Ecto neural progenitor cell (in vitro differentiated cells): ENCODE results near the gene STAT3.
"Not testable (repeated sequence)": the region's sequence is repeated elsewhere in the genome, so short reads cannot be mapped to it uniquely, and the experiment has no call there.

Experiments used
- DNase-seq: peaks from one replicate; pipeline ENCODE4 v3.0.0-alpha.2; 2018; ENCODE audit warnings: low spot score

STAT3 gene

DNA sequence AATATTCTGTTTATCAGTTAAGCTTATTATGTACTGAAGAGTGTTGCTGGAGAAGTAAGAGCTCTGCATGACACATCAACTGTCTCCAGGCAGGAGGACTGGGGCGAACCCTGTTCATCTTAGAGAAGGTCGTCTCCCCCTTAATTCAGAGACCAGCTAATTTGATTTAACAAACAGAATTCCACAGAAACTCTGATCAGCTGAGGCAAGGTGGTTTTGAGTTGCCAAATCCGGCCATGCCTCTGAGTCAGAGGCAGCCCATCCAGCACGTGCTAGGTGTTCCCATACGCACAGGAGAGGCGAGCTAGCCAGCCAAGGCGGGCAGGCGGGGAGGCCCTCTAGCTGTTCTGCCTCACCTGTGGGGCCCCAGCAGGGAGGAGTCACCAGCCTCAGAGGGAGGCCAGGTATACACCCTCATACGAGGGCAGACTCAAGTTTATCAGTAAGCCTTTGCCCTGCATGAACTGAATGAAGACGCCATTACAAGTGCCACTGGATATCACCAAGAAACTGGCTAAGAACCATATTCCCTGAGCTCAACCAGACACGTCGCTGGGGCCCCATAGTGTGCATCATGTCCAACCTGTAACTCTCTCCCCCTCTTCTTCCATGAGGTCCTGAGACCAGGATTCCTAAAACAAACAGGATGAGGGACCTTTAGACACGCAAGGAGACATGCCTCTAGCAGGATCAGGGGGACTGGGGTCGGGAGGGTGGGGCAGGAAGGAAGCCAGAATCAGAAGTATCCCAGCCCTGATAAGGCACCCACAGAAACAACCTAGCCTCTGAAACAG lies 74.3 kb downstream of the STAT3 start:
- no peak for DNase-seq

DNA sequence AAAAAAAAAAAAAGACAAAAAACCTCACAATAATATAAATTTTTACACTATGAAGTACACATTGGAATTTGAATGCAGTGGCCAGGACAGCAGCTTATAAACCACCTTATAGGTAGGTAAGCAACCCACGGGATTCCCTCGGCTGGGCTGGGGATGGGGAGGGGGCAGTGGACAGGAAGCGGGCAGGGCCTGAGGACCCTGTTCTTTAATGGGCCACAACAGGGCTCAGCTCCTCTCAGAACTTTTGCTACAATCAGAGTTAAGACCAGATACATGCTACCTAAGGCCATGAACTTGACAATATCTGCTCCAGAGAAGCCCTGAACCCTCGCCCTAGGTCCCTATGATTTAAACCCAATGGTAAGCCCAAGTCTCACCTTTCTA lies 74.9 kb downstream of the STAT3 start:
- no peak for DNase-seq

DNA sequence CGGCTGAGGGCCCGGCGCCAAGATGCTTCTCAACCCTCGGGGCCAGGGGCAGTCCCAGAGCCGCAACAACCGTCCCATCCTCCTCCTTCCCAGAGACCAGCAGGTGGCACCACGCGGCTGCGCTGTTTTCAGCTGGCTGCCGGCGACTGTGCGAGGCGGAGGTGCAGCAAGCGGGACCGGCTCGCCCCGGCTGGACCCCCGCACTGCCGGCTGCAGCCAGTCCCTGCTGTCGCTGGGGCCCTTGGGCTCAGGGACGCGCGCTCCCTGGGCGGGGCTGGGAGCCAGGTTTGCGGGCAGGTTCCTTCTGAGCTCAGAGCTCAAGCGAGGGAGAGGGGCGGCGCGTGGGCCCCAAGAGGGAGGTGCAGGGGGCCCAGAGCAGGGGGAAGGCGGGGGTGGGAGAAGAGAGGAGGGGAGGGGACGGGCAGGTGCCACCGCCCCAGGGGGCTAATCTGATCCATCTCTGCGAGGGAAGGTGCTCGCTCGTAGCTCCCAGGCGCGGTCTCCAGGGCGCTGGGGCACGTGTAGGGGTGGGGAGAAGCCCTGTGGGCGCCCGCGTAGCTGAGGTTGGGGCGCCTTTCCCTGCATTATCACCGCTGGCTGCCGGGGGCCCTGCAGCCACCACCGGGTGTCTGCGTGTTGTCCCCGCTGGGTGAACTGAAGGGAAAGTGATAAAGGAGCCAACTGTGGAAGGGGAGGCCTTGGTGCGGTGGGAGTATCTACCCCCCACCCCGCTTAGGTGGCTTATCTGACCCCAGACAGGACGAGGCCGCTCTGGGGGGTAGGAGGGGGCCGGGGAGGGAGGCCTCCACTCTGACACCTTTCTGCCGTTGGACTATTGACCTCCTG lies 75.7 kb downstream of the STAT3 start:
- peak; percentile 96 for DNase-seq

DNA sequence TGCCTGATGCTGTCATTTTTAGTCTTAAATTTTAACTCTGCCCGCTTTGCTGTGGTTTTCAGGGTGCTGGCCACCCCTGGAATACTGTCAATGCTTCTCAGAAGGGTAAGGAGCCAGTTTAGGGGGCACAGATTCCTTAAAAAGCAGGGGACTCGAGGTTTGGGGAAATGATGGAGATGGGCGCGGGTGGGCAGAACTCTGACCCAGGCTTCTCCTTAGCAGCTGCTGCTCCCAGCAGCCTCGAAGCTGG lies 76.3 kb downstream of the STAT3 start:
- DNase-seq: no peak

DNA sequence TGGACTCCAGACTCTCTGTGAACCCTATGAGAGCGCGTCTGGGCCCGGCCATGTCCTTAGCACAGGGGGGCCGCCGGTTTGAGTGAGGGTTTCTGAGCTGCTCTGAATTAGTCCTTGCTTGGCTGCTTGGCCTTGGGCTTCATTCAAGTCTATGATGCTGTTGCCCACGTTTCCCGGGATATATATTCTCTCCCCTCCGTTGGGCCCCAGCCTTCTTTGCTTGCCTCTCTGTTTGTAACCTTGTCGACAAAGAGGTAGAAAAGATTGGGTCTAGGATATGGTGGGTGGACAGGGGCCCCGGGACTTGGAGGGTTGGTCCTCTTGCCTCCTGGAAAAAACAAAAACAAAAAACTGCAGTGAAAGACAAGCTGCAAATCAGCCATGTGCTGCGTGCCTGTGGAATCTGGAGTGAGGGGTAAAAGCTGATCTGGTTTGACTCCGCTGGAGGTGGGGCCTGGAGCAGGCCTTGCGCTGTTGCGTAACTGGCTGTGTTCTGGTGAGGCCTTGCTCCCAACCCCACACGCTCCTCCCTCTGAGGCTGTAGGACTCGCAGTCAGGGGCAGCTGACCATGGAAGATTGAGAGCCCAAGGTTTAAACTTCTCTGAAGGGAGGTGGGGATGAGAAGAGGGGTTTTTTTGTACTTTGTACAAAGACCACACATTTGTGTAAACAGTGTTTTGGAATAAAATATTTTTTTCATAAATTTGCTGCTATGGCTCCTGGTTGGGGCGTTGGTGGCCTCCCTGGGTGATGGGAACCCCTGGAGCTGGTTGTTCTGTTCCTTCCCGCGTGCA lies 76.8 kb downstream of the STAT3 start:
- peak; percentile 78 for DNase-seq

DNA sequence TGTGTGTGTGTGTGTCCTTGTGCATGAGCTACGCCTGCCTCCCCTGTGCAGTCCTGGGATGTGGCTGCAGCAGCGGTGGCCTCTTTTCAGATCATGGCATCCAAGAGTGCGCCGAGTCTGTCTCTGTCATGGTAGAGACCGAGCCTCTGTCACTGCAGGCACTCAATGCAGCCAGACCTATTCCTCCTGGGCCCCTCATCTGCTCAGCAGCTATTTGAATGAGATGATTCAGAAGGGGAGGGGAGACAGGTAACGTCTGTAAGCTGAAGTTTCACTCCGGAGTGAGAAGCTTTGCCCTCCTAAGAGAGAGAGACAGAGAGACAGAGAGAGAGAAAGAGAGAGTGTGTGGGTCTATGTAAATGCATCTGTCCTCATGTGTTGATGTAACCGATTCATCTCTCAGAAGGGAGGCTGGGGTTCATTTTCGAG lies 77.4 kb downstream of the STAT3 start:
- DNase-seq: no peak

DNA sequence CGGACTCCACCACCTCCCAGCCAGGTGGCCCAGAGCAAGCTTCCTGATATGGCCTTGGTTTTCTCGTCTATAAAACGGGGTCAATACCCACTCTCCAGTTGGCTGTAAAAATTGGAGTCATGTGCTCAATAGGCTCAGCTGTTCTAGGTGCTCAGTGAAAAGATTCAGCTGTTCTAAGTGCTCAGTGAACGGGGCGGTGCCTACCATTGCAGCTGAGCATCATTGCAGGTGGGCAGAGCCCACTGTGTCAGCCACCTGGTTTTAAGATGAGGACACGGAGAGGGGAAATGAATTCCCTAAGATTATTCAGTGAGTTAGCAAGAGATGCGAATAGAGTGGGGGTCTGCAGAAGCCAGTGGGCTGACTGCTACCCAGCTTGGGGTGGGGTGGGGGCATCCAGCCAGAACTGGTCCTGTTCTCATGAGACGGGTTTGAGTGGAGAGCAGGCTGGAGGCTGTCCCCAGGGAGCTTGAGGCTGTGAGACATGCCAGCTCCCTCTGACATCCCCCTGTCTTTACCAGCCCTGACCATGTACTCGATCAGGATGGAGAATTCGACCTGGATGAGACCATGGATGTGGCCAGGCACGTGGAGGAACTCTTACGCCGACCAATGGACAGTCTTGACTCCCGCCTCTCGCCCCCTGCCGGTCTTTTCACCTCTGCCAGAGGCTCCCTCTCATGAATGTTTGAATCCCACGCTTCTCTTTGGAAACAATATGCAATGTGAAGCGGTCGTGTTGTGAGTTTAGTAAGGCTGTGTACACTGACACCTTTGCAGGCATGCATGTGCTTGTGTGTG lies 78.1 kb downstream of the STAT3 start:
- no peak for DNase-seq

DNA sequence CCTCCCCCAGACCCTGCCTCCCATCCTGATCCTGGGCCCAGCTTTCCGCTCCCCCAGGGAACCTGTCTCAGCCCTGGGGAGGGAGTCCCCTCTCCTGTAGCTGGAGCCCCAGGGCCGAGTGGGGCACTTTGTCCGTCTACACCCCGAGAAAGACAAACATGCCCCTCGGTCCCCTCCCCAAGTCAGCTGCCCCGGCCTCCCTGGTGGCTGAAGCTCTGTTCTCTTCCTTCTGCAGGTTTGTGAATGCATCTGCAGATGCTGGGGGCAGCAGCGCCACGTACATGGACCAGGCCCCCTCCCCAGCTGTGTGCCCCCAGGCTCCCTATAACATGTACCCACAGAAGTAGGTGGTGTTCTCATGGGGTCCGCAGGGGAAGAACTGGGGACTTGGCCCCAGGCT lies 79.1 kb downstream of the STAT3 start:
- DNase-seq: no peak

DNA sequence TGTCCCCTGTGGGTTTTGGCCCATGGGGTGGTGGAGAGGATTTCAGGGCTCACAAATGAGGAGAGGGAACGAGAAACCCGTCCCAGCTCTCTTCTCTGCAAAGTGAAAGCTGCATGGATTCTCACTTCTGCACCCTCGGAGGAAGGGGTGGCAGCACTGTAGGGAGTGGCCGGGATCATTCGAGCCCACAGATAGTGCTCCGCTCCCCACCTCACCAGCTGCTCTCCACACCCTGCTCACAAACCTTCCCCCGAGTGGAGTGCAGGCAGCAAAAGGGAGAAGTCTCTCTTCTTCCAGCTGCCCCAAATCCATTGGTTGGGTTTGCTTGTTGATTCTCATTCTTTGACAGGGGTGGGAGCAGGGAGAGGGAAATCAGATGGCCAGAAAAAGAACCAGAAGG lies 79.8 kb downstream of the STAT3 start:
- DNase-seq: no peak

DNA sequence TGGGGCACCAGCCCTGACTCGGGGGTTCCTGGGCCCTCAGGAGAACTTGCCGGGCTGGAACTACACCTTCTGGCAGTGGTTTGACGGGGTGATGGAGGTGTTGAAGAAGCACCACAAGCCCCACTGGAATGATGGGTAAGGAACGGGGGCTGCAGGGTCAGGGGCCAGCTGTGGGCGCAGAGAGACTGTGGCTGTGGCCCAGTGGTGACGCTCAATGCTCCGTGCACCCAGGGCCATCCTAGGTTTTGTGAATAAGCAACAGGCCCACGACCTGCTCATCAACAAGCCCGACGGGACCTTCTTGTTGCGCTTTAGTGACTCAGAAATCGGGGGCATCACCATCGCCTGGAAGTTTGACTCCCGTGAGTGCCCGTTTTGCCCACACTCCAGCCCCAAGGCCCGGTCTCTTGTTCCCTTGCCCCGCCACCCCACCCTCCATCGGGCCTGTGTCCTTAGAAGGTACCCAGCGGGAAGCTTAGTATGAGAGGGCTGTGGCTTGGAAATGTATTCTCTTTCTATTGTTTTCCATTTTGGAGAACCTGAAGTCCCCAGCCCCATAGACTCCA lies 80.8 kb downstream of the STAT3 start:
- no peak for DNase-seq

DNA sequence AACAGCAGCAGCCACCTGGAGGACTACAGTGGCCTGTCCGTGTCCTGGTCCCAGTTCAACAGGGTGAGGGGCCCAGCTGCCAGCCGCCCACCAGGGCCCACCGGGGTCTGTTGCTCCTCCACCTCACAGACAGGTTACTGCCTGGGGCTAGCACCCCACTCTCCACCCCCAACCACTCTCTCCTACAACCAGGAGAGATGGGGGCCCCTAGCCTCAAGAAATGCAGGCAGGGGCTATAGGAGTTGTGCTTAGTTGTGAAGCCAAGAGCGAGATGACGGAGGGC lies 81.9 kb downstream of the STAT3 start:
- DNase-seq: no peak

DNA sequence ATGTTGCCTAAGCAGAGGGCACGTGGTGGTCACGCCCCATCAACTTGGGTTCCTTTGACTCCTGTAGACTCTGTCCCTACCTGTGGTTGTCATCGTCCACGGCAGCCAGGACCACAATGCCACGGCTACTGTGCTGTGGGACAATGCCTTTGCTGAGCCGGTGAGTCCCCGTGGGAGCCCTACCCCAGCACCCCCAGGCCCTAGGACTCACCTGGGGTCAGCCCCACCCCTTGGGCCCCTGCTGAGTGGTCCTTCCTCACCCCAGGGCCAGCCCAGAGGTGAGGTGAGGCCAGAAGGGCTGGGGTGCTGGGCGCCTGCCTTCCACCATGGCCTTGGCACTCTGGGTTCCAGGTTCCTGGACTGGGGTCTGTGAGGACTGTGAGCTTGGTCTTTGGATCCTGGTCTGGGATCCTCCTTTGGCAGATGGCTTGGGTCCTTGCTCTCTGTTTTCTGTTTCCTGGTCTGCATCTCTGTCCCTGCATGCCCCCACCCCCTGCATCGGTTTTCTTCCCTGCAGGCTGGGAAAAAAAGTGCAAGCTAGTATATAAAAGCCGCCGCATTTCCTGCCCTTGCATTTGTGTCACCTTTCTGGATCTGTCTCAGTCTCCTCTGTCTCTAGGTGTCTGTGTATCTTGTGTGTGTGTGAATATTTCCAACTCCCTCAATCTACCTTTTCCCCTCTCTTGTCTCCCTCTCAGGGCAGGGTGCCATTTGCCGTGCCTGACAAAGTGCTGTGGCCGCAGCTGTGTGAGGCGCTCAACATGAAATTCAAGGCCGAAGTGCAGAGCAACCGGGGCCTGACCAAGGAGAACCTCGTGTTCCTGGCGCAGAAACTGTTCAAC lies 82.5 kb downstream of the STAT3 start:
- no peak for DNase-seq

DNA sequence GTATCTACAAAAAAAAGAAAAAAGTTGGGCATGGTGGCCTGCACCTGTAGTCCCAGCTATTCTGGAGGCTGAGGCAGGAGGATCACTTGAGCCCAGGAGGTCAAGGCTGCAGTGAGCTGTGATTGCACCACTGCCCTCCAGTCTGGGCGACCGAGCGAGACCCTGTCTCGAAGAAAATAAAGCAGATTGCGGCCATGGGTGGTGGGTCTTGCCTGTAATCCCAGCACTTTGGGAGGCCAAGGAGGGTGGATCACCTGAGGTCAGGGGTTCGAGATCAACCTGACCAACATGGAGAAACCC lies 83.3 kb downstream of the STAT3 start:
- DNase-seq: not testable (repeated sequence)

DNA sequence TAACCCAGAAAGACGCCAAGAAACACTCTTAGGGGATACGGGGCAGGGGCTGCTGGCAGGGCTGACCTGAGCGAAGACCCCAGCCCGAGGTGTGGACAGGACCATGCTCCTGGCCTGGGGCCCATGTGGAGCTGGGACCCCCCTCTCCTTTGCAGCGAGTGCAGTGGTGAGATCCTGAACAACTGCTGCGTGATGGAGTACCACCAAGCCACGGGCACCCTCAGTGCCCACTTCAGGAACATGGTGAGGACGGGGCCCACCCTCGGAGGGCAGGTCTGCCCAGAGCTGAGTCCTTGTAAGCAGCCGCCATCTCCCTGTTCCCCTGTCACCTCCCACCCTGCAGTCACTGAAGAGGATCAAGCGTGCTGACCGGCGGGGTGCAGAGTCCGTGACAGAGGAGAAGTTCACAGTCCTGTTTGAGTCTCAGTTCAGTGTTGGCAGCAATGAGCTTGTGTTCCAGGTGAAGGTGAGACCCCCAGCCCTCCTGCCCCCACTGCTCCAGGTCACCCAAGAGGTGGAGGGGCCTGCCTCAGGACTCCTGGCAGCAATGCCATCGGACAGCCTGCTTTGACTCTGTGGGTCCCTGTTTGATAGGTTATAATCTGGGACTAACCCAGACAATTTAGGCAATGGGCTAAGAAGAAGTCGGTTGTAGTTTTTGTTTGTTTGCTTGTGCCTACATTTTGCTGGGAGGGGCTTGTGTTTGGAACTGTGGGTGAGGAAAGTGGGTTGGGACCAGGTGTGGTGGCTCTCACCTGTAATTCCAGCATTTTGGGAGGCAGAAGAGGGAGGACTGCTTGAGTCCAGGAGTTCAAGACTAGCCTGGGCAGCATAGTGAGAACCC lies 83.8 kb downstream of the STAT3 start:
- DNase-seq: no peak

DNA sequence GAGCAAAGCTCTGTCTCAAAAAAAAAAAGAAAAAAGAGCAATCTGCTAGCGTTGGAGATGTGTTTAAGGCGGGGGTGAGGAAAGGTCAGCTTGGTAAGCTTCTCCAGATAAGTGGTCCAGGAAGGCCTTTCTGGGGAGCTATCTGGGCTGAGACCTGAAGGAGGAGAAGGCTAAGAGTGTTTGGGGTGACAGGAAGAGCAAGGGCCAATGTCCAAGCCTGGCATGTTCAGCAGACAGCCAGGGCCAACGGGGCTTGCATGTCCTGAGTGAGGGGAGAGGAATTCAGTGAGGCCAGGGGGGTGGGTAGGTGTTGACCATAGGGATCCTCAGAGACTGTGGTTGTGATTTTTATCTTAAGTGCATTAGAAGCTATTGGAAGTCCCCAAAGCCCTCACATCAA lies 84.5 kb downstream of the STAT3 start:
- no peak for DNase-seq

DNA sequence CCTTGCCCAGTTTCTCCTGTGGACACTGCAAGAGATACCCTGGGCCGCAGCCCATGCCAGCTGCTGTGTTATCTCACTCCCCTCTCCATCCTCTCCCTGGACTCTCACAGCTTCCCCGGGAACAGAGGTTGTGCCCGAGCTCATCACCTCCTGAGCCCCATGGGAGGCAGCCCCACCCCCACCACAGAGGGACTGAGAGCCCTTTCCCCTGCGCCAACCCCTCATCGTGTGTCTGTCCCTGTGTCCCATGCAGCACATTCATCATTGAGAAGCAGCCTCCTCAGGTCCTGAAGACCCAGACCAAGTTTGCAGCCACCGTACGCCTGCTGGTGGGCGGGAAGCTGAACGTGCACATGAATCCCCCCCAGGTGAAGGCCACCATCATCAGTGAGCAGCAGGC lies 87.2 kb downstream of the STAT3 start:
- DNase-seq: no peak

DNA sequence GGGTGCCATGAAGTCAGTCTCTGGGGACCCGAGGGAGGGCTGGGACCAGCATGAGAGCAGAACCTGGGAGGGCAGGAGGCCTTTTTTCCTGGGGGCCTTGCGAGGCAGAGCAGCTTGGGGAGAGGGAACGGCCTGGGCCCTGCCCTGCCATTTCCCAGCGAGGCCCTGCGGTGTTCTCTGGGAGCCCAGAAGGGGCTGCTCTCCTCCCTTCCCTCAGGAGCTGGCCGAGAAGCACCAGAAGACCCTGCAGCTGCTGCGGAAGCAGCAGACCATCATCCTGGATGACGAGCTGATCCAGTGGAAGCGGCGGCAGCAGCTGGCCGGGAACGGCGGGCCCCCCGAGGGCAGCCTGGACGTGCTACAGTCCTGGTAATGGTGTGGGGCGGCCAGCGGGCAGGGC lies 88.3 kb downstream of the STAT3 start:
- not testable (repeated sequence) for DNase-seq

DNA sequence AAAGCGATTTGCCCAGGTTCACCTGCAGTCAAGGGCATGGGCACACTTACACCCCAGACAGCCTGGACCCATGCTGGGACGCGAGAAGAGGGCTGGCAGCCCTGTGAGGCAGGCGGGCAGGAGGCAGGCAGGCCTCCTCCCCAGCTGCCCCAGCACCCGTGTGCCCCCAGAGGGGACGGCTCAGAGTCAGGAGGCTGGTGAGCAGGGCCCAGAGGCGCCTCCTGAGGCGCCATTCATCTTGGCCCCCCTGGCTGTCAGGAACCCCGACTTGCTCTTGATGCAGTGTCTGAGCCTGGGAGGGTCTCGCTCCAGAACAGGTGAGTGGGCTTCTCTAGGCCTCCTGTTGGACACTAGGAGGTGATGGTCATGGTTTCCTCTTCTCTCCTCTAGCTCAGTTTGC lies 88.9 kb downstream of the STAT3 start:
- not testable (repeated sequence) for DNase-seq

DNA sequence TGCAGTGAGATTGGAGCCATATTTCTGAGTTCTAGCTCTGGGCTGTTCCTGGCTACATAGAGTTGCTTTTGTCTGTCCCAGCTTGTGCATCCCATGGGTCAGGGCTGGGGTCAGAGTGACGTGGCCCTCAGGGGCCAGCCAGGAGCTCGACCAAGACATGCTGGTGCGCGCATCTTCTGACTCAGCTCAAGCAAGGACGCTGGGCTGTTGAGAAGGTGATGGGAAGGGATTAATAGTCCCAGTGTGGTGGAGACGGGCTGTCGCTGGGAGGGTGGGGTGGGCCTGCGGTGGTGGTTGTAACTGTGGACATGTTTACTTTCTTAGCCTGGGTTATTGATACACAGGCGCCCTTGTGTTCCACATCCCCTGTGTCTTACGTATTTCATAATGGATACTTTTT lies 90.5 kb downstream of the STAT3 start:
- not testable (repeated sequence) for DNase-seq

DNA sequence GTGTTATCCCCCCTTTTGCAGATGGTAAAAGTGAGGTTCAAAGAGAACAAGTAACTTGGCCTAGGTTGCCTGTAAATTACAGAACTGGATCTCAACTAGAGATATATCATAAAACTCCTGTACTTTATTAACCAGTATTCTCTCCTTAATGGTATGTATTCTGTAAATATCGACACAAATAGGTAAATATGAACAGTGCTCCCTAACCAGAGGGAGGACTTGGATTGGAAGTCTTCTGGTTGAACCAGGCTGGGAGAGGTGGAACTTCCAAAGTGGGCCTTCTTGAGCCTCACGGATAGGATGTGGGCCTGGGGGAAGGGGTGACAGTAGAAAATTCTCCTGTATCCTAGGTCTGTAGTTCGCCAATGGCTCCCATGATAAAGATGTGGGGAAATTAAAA lies 92.2 kb downstream of the STAT3 start:
- DNase-seq: no peak
